Right ventricle myocardium superior (tissue), 1 donor: ENCODE results near the gene PEAK1. TPM values are rescaled to one million over a fixed set of nuclear protein-coding genes. Genes with fewer than 3 reads are reported as not detected.

Experiments used
- ATAC-seq: fragments of 200-7000 bp; cut with Tn5 transposase; one replicate; pipeline ENCODE4 v1.9.1; 2020; ENCODE audit warnings: mild to moderate bottlenecking; ENCODE audit not compliant: poor library complexity
- DNase-seq: peaks from one replicate; pipeline ENCODE4 v3.0.0-alpha.2; 2020
- intact Hi-C: fragments of 100-400 bp; cut with DNase I; formaldehyde crosslinking; loops from one replicate; pipeline ENCODE4 v1.11.2; 2022
- total RNA-seq: library from RNA; stranded (reverse); fragmentation: NEBNext Ultra II Directional; extraction: Animal tissue kit (Norgen Biotek cat#: 25700); gene quantifications from one replicate; pipeline ENCODE4 v1.2.1, GENCODE V29; 2021
- donor health status: DM: no; HTN: yes; CAD: no; lungs with severe emphysema.

PEAK1 gene
- total RNA-seq, 1 donor from 2014 or later = 59.9 TPM

DNA sequence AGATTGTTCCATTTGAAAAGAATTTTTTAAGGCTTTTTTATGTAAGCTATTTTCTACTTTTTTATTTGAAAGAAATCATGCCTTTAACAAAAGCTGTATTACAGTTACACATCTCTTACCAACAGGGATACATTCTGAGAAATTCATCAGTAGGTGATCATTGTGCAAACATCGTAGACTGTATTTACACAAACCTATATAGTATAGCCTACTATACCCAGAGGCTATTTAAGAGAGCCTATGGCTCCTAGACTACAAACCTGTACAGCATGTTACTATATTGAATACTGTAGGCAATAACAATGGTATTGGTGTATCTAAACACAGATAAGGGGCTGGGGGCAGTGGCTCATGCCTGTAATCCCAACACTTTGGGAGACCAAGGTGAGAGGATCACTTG, 43.1 kb downstream of the PEAK1 start:
- intact Hi-C loops = no loop called here
- ATAC-seq = no peak

DNA sequence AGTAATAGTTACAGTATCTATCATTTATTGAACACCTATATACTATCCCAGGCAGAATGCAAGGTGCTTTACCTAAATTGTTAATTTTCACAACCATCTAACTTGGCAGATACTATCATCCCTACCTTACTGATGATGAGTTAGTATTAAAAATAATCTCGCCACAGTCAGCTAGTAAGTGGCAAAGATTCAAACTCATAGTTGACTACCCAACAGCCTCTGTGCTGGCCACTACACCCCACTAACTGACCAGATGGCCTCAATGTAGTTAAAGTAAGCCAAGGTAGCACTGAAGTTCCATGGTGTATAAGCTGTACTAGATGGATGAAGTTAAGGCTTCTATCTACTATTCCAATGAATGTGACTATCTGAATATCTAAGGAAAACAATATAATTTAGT, 44.8 kb downstream of the PEAK1 start:
- intact Hi-C loops = no loop called here
- ATAC-seq (no peak), DNase-seq (no peak)

More for the DNA sequence above, 43.1 kb downstream of the PEAK1 start:
- DNase-seq = no peak

DNA sequence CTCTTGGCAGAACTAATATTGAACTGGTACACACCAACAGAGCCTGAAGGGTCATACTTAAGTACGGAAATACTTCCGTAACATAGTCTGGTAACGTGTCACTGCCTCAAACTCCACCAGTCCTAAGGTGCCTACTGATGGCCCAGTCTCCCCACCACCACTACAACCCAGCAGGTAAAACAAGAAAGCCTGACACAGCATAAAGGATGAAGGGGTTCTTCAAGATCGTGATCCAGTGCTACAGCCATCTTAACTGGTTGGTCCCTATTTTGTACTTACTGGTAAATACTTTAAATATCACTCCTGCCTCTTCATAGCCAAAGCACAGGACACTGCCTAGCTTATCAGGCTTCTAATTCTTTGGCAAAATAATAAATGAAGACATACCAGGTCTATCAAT, 46.5 kb downstream of the PEAK1 start:
- intact Hi-C loops = no loop called here
- ATAC-seq (no peak), DNase-seq (no peak)

DNA sequence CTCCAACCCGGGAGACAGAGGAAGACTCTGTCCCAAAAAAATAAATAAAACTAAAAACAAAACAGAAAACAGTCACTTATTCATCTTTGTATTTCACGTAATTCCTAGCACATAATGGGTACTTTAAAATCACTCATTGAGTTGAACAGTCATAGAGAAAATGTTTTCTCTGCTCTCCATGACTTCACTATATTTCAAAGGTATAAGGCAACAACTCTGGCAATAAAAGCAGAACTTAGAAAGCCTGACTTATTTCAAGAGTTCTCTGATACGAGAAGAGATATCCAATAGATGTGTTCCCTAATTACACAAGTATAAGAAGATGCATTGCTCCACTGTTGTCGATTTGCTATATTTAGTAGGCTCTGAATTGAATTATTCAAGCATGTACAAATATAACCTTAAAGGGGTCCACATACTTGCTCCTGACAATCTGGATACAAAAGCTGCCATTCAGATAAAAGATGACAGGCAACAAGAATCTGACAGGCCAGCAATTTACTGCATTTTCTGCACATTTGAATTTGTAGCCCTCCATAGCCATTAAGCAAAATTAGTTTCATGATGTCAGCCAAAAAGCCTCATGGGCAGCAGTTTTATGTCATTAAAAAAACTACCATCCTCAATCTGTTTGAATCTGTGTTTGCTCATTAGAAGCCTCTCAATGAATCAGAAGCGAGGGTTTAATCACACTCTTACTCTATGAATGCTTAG, 47.9 kb downstream of the PEAK1 start:
- DNase-seq (no peak), ATAC-seq (no peak)
- intact Hi-C loops = no loop called here

DNA sequence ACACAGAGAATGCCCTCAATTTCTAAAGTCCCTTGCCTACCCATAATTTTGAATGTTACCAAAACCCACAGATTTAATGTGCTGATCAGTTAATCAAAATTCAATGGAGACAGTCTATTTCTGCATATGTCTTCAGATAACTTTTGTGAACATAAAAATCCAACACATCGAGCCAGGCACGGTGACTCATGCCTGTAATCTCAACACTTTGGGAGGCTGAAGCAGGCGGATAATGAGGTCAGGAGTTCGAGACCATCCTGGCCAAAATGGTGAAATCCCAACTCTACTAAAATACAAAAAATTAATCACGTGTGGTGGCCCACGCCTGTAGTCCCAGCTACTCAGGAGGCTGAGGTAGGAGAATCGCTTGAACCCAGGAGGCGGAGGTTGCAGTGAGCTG, 49.3 kb downstream of the PEAK1 start:
- ATAC-seq = no peak
- intact Hi-C loops = no loop called here
- DNase-seq = no peak

DNA sequence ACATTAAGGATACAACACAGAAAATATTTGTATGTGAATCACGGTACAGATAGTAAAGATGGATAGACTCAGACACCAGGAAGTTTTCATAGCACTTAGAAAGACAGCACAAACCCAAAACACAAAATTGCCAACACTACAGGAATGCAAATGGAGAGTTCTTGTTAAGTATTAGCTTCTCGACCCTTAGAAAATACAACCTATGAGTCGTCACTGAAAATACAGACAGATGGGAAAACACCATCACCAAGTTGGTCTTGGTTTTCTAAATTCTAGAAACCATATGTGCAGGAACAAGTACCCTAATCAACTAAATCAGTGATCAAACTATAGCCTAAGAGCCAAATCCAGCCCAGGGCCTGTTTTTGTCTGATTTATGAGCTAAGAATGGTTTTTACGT, 50.7 kb downstream of the PEAK1 start:
- ATAC-seq (no peak), DNase-seq (no peak)
- intact Hi-C loops = no loop called here

DNA sequence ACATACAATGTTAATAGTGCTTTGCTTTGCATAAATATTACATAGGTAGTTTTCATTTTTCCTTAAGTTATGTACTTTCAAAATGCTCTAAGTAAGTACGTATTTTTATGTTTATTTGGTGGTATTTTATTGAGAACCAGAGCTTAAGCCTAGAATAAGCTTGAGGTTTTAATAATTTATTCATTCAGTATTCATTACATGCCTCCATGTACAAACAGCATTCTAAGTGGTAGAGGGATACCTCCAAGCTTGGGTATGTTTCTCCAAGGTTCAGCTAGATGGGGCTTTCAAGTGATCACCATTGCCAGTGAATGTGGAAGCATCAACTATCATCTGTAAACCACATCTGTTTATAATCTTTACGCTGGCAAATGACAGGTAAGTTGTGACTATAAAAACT, 52.3 kb downstream of the PEAK1 start:
- ATAC-seq (no peak), DNase-seq (no peak)
- intact Hi-C loops = no loop called here

DNA sequence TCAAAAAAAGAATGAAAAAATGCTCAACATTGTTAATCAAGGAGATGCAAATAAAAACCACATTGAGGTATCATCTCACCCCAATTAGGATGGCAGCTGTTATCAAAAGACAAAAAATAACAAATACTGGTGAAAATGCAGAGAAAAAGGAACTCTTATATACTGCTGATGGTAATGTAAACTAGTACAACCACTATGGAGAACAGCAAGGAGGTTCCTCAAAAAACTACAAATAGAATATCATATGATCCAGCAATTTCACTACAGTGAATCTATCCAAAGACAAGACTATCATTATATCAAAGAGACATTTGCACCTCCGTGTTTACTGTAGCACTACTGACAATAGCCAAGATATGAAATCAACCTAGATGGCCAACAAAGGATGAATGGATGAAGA, 58.4 kb downstream of the PEAK1 start:
- DNase-seq (no peak), ATAC-seq (no peak)
- intact Hi-C loops = no loop called here

DNA sequence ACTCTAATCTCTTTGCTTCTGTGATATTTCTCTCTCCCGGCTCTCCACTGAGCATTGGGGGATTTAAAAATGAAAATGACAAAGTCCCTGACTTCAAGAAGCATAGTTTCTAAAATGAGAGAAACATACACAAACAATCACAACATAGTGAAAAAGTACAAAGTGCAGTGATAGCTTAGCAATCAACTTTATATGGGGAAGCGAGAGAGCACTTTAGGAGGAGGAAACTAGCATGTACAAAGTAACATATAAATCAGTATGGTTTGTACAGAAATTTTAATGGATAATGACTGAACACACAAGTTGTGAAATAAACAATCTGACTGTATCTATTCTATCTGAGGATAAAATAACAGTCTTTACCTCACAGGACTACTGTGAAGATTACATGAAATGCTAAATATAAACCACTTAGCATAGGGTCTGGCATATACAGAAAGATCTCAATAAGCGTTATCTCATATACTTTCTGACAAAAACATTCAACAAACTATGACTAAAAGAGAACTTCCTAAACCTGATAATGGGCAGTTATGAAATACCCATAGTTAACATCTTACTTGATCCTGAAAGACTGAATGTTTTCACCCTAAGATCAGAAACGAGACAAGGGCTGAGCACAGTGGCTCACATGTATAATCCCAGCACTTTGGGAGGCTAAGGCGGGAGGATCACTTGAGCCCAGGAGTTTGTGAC, 61.2 kb downstream of the PEAK1 start:
- no peak for ATAC-seq
- intact Hi-C loops = no loop called here
- DNase-seq = no peak

DNA sequence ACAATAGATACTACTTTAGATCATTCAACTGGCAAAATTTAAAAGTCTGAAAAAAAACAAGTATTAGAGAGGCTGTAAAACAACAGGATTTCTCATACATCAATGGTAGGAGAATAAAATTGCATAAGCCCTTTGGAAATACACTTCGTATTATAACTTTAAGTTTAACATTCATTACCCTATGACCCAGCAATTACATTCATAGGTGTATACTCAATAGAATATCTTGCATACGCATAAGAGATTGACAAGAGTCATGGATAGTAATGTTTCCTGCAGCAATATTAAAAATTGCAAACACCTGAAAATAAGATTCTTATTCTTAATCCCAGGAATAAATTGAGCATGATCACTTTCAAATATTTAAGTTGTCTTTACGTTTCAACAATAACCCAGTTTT, 63.6 kb downstream of the PEAK1 start:
- no peak for ATAC-seq
- intact Hi-C loops = no loop called here
- DNase-seq = no peak

DNA sequence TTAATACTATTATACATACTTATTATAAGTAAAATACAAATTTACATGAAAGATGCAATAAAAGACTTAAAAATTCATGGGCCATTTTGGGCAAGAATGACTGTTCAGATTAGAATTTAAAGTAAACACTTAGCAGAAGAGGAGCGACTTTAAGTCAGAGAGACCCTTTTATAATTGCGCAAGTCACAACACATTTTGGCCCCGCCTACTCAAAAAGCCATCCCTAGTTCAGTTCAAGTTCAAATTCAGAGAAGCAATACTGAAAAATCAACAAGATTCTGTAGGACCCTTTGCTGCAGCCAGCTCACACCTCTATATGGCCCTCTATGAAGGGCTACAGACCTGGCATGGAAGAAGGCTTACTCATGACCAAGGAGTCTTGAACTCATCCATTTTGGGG, 64.6 kb downstream of the PEAK1 start:
- DNase-seq = no peak
- no peak for ATAC-seq
- intact Hi-C loops = no loop called here

DNA sequence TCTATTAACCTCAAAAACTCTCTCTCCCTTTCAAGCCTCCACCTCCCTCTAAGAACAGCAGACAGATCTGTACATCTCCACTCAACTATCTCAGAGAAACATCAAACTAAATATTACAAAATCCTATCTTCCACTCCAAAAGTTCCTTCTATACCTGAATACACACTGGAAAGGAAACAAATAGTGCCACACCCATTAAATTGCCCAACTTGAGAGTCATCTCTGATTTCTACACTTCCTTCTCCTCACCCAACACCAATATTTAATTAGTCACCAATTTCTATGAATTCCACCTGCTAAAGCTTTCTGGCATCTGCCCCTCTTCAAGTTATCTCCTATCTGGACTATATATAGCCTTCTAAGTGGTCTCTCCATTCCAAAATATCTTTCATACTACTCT, 65.8 kb downstream of the PEAK1 start:
- DNase-seq (no peak), ATAC-seq (no peak)
- intact Hi-C loops = no loop called here

DNA sequence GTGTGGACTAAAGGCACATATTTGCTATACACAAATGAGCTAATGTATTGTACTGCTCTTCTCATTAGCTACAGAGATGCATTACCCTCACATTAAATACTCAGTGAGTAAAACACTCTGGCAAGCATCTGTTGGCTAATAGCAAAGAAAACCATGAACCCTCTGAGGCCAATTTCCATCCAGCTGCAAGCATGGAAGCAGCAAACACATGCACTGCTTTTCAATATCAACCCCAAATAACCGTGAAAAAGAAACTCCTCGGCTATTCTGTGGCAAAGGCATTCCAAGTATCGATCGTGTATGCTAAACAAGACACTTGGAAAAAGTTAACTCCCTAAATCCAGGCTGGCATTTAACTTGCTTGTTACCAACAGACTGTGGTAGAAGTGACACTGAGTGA, 67.0 kb downstream of the PEAK1 start:
- intact Hi-C loops = no loop called here
- DNase-seq (no peak), ATAC-seq (no peak)

DNA sequence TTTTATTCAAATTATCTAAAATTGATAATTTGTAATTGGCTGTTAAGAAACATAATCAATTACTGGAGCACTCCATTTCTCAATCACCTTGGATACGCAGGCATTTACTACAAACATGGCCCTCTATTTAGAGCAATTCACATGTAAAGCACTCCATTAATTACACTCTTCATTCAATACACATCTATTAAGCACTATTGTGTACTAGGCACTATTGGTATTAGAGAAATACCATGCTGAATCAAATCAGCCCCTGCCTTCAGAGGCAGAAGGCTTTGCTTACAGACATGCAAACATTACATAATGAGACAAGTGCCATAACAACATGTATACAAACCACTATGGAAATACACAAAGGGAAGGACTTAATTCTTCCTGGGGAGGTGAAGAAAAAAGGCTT, 69.1 kb downstream of the PEAK1 start:
- DNase-seq = no peak
- no peak for ATAC-seq
- intact Hi-C loops = no loop called here

DNA sequence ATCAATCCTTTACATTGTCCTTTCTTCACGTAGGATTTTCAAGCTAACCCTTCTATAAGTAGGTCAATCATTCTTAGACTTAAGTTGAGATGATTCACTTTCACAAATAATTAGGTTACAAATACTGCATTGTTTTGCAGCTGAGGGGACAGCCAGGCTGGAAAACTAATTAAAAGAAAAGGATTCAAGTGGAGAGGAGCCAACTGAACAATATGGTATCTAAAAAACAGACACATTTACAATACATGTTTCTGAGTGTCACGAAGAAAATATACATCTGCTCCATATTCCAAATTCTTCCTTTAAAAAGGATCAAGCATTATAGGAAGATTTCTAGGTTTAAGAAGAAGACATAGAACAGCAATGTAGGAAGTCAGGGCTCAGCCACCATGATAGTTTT, 70.2 kb downstream of the PEAK1 start:
- intact Hi-C loops = no loop called here
- DNase-seq = no peak
- ATAC-seq = no peak

DNA sequence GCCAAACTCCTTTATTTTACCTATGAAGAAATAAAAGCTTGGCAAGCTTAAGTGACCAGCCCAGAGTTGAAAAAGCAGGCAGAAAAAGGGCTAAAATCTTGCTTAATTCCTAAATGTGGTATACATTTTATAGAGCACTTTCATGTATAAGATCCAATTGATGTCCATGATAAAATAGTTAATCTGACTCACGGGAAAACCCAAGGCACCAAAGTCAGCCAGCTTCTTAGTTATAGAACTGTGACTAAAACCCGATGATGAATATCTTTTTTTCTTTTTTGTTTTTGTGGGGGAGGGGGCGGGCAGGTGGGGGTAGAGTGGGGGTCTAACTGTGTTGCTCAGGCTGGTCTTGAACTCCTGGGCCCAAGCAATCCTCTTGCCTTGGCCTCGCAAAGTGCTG, 71.4 kb downstream of the PEAK1 start:
- ATAC-seq (no peak), DNase-seq (no peak)
- intact Hi-C loops = no loop called here

DNA sequence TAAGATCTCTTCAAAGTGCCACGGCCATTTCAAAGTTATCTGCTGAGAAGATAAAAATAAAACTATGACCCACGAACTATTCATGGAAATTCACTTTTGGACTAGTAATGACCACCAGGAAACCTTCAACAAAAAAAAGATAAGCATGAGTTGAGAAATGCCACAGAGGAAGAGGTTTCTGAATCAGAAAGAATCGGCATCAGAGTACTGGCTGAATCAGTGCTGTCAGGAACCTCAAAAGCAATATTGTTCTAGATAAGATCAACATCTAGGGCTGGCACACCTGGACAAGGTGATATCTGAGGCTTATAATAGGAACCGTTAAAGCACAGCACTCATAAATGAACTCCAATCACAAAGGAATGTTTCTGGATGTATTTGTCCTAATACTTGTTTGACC, 72.7 kb downstream of the PEAK1 start:
- DNase-seq (no peak), ATAC-seq (no peak)
- intact Hi-C loops = no loop called here

DNA sequence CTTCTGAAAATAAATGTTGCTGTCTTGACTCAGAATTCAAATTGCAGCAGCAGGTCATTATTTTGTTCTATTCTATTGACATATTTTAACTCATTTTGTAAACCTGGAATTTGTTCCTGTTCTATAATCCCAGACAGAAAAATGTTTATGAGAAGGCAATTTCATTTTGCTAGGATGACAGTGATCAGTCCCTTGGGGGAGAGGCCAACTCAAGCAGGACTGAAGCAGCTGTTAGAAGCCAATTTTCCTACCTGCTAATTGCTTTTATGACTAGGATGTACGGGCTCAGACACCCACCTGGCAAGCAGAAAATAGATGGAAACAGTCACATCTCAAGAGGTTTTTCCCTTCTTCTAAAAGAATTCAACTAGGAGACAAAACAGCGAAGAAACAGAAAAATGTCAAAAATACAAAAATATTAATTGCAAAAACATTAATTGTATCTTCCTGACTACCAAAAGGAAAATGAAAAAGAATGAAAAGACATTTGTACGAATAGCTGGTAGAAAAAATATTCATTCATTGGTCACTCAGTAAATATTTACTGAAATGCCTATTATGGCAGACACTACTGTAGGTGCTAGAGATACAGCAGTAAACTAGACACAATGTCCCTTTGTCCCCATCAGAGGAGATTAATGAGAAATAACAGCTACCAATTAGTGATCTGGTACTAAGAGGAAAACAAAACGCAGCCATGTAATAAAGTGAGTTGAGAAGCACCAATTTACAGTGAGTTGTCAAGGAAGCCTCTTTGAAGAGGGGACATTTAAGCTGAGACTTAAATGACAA, 73.5 kb downstream of the PEAK1 start:
- intact Hi-C loops = no loop called here
- ATAC-seq = no peak
- no peak for DNase-seq

DNA sequence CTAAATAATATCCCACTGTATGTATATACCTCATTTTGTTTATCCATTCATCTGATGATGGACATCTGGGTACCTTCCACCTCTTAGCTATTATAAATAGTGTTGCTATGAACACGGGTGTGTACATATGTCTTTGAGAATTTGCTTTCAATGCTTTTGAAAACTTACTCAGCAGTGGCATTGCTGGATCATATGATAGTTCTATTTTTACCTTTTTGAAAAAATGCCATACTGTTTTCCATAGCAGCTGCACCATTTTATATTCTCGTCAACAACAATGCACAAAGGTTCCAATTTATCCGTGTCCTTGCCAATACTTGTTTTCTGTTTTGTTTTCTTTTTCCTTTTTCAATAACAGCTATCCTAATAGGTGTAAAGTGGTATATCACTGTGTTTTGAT, 77.1 kb downstream of the PEAK1 start:
- ATAC-seq (no peak), DNase-seq (no peak)
- intact Hi-C loops = no loop called here

DNA sequence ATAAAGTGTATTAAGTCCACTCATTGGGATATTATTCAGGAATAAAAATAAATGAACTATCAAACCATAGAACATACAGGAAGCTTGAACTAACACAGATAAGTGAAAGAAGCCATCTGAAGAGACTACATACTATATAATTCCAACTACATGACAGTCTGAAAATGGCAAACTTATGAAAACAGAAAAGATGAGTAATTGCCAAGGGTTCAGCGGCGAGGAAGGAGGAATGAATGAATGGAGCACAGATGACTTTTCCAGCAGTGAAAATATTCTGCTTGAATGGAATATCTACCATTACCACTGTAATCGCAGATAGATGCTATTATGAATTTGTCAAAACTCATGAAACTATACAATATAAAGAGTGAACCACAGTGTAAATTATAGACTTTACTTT, 79.7 kb downstream of the PEAK1 start:
- no peak for ATAC-seq
- DNase-seq = no peak
- intact Hi-C loops = no loop called here
